IMR-90 (cell line): ENCODE results near the gene BEGAIN. TPM values are rescaled to one million over a fixed set of nuclear protein-coding genes. Genes with fewer than 3 reads are reported as not detected.

Experiments used
- ATAC-seq: fragments of 200-7000 bp; cut with Tn5 transposase; 2 replicates; pipeline ENCODE4 v1.9.1; 2020; ENCODE audit warnings: low read depth, mild to moderate bottlenecking, moderate library complexity
- BruUV-seq: library from RNA; stranded (reverse); fragments of 400-500 nt; replicated peaks from 2 replicates; lab custom pipeline; 2021; lab: Mats Ljungman, UMichigan
- CTCF ChIA-PET: fragments of 300-600 bp; formaldehyde crosslinking; extraction: SDS; loops from one replicate; lab custom pipeline; 2021; ENCODE audit warnings: antibody characterized with exemption; lab: Yijun Ruan, JAX
- POLR2A ChIA-PET: fragments of 300-600 bp; sonication (Branson Sonifier 250); formaldehyde crosslinking; loops from one replicate; lab custom pipeline; 2022; ENCODE audit warnings: antibody characterized with exemption; ENCODE audit not compliant: unreplicated experiment; lab: Charles Lee
- DNase-seq: peaks from one replicate; pipeline ENCODE4 v3.0.0; 2013
- H2AFZ ChIP-seq: replicated peaks from 2 replicates; pipeline ENCODE3; 2013; ENCODE audit warnings: low read length, mild to moderate bottlenecking; ENCODE audit not compliant: poor library complexity
- H2AK5ac ChIP-seq: 2 replicates; pipeline ENCODE4 v1.6.1; 2013; ENCODE audit warnings: low read depth, low read length, inconsistent platforms
- H2AK9ac ChIP-seq: replicated peaks from 2 replicates; pipeline ENCODE3; 2013; ENCODE audit warnings: mild to moderate bottlenecking, low read depth, low read length, moderate library complexity; ENCODE audit not compliant: poor library complexity
- H2BK120ac ChIP-seq: 2 replicates; pipeline ENCODE4 v1.6.1; 2013; ENCODE audit warnings: low read depth, low read length, inconsistent platforms
- H2BK15ac ChIP-seq: 3 replicates; pipeline ENCODE4 v1.6.1; 2013; ENCODE audit warnings: low read depth, low read length, inconsistent platforms
- H2BK20ac ChIP-seq: 2 replicates; pipeline ENCODE4 v1.6.1; 2013; ENCODE audit warnings: low read depth, mild to moderate bottlenecking, inconsistent platforms, low read length, moderate library complexity
- H2BK5ac ChIP-seq: 2 replicates; pipeline ENCODE4 v1.6.1; 2013; ENCODE audit warnings: mild to moderate bottlenecking, low read depth, low read length, inconsistent platforms; ENCODE audit not compliant: poor library complexity, severe bottlenecking
- H3K14ac ChIP-seq: replicated peaks from 2 replicates; pipeline ENCODE4 v1.6.1; 2013; ENCODE audit warnings: low read depth, low read length, inconsistent platforms
- H3K18ac ChIP-seq: 2 replicates; pipeline ENCODE4 v1.6.1; 2013; ENCODE audit warnings: low read depth, low read length, control low read depth
- H3K23ac ChIP-seq: 2 replicates; pipeline ENCODE4 v1.6.1; 2013; ENCODE audit warnings: low read depth, low read length, inconsistent platforms
- H3K27ac ChIP-seq: 2 replicates; pipeline ENCODE4 v1.5.1; 2013; ENCODE audit warnings: mild to moderate bottlenecking, control low read depth, low read length; ENCODE audit not compliant: insufficient read depth
- H3K27me3 ChIP-seq: 2 replicates; pipeline ENCODE4 v1.6.1; 2013; ENCODE audit warnings: low read length; ENCODE audit not compliant: control insufficient read depth, insufficient read depth
- H3K36me3 ChIP-seq: 2 replicates; pipeline ENCODE4 v1.6.1; 2013; ENCODE audit warnings: low read length, mixed read lengths; ENCODE audit not compliant: control insufficient read depth, insufficient read depth
- H3K4ac ChIP-seq: 2 replicates; pipeline ENCODE4 v1.6.1; 2013; ENCODE audit warnings: low read depth, low read length, inconsistent platforms
- H3K4me1 ChIP-seq: 2 replicates; pipeline ENCODE4 v1.6.1; 2013; ENCODE audit warnings: low read length, mixed read lengths; ENCODE audit not compliant: control insufficient read depth, insufficient read depth
- H3K4me2 ChIP-seq: 2 replicates; pipeline ENCODE4 v1.6.1; 2013; ENCODE audit warnings: low read depth, mild to moderate bottlenecking, control low read depth, low read length, moderate library complexity
- H3K4me3 ChIP-seq: 2 replicates; pipeline ENCODE4 v1.5.1; 2013; ENCODE audit warnings: low read depth, mild to moderate bottlenecking, control low read depth, low read length, moderate library complexity; ENCODE audit not compliant: insufficient read depth
- H3K56ac ChIP-seq: 2 replicates; pipeline ENCODE4 v1.6.1; 2013; ENCODE audit warnings: low read length, inconsistent platforms; ENCODE audit not compliant: insufficient read depth; ENCODE audit errors: extremely low read depth
- H3K79me1 ChIP-seq, 2 experiments: 2 replicates each; pipeline ENCODE4 v1.6.1; 2013; ENCODE audit warnings: low read length in 2 of 2, inconsistent platforms in 1 of 2, low read depth in 1 of 2
- H3K9ac ChIP-seq: 2 replicates; pipeline ENCODE4 v1.6.1; 2013; ENCODE audit warnings: low read depth, low read length, control low read depth
- H3K9me1 ChIP-seq: 2 replicates; pipeline ENCODE4 v1.6.1; 2013; ENCODE audit warnings: low read length, inconsistent platforms; ENCODE audit not compliant: insufficient read depth
- H3K9me3 ChIP-seq: 2 replicates; pipeline ENCODE4 v1.6.1; 2013; ENCODE audit warnings: low read length; ENCODE audit not compliant: control insufficient read depth, insufficient read depth
- H4K20me1 ChIP-seq: 2 replicates; pipeline ENCODE4 v1.6.1; 2013; ENCODE audit warnings: low read length, inconsistent platforms; ENCODE audit not compliant: insufficient read depth
- H4K5ac ChIP-seq: 2 replicates; pipeline ENCODE4 v1.6.1; 2013; ENCODE audit warnings: mild to moderate bottlenecking, low read depth, low read length, control low read depth
- H4K8ac ChIP-seq, 2 experiments: 2 replicates each; pipeline ENCODE4 v1.6.1; 2013; ENCODE audit warnings: low read depth in 2 of 2, low read length in 2 of 2, control low read depth in 1 of 2, inconsistent platforms in 1 of 2
- H4K91ac ChIP-seq: 2 replicates; pipeline ENCODE4 v1.6.1; 2013; ENCODE audit warnings: low read depth, low read length, inconsistent platforms; ENCODE audit not compliant: insufficient read depth
- CEBPB ChIP-seq: IDR thresholded peaks from 2 replicates; pipeline ENCODE4 v1.6.1; 2012; ENCODE audit warnings: low read depth, low read length, improper control_type of control experiment
- CHD1 ChIP-seq: IDR thresholded peaks from 2 replicates; pipeline ENCODE4 v1.6.1; 2012; ENCODE audit warnings: low read depth, low read length, improper control_type of control experiment
- CTCF ChIP-seq: conservative IDR thresholded peaks from 2 replicates; pipeline ENCODE4 v1.5.1; 2012; ENCODE audit warnings: mild to moderate bottlenecking, low read depth, low read length, improper control_type of control experiment
- ELK1 ChIP-seq: fragments of 150-350 bp; IDR thresholded peaks from 2 replicates; pipeline ENCODE4 v1.6.1; 2016; ENCODE audit warnings: low read depth, mild to moderate bottlenecking, low read length, moderate library complexity, borderline replicate concordance
- FOS ChIP-seq: fragments of 150-350 bp; IDR thresholded peaks from 2 replicates; pipeline ENCODE4 v1.6.1; 2016; ENCODE audit warnings: low read depth, low read length
- MAFK ChIP-seq: IDR thresholded peaks from 2 replicates; pipeline ENCODE4 v1.6.1; 2012; ENCODE audit warnings: low read depth, low read length, improper control_type of control experiment
- MXI1 ChIP-seq: IDR thresholded peaks from 2 replicates; pipeline ENCODE4 v1.6.1; 2012; ENCODE audit warnings: low read depth, mild to moderate bottlenecking, low read length, moderate library complexity, borderline replicate concordance
- NFE2L2 ChIP-seq: fragments of 150-350 bp; IDR thresholded peaks from 2 replicates; pipeline ENCODE4 v1.6.1; 2016; ENCODE audit warnings: low read depth, mild to moderate bottlenecking, low read length
- POLR2A ChIP-seq: IDR thresholded peaks from 2 replicates; pipeline ENCODE4 v1.6.1; 2012; ENCODE audit warnings: mild to moderate bottlenecking, low read depth, low read length
- RAD21 ChIP-seq: IDR thresholded peaks from 2 replicates; pipeline ENCODE4 v1.6.1; 2012; ENCODE audit warnings: low read length, improper control_type of control experiment
- RCOR1 ChIP-seq: IDR thresholded peaks from 2 replicates; pipeline ENCODE4 v1.6.1; 2012; ENCODE audit warnings: mild to moderate bottlenecking, low read length, improper control_type of control experiment; ENCODE audit not compliant: insufficient replicate concordance
- RFX5 ChIP-seq: IDR thresholded peaks from 2 replicates; pipeline ENCODE4 v1.8.0; 2012; ENCODE audit warnings: low read depth, mild to moderate bottlenecking, low read length, moderate library complexity
- SMC3 ChIP-seq: fragments of 150-350 bp; IDR thresholded peaks from 2 replicates; pipeline ENCODE4 v1.6.1; 2016; ENCODE audit warnings: low read depth, mild to moderate bottlenecking, antibody characterized with exemption, low read length, moderate library complexity
- USF2 ChIP-seq: fragments of 150-350 bp; IDR thresholded peaks from 2 replicates; pipeline ENCODE4 v1.6.1; 2017; ENCODE audit warnings: mild to moderate bottlenecking, antibody characterized with exemption, low read length, low read depth
- WGBS, 2 experiments: methylation state at CpG; one replicate each; pipeline versions ENCODE4 v1.1.5 to v1.1.7; 2013; ENCODE audit warnings: missing lambda C conversion rate in 2 of 2; ENCODE audit not compliant: insufficient read length in 1 of 2; ENCODE audit errors: extremely low coverage in 2 of 2; 5-methylcytosine and 5-hydroxymethylcytosine counted together
- dilution Hi-C: fragments of 300-500 bp; cut with HindIII; formaldehyde crosslinking; loops from one replicate; pipeline ENCODE4 v1.14.3; 2018; ENCODE audit warnings: low sequenced_read_pairs; ENCODE audit not compliant: unreplicated experiment
- in situ Hi-C: fragments of 300-500 bp; cut with MboI; formaldehyde crosslinking; loops from 3 replicates; pipeline ENCODE4 v1.14.3; 2019; ENCODE audit warnings: low sequenced_read_pairs, inconsistent platforms, mixed read lengths
- intact Hi-C: fragments of 100-400 bp; cut with micrococcal nuclease; formaldehyde crosslinking; loops from 2 replicates; pipeline ENCODE4 v1.10.0; 2022
- polyA plus RNA-seq, 3 experiments: library from polyadenylated mRNA; depleted of rRNA; stranded (reverse); fragments of >200 nt; gene quantifications; 2 replicates each; pipeline ENCODE4 v1.2.3, GENCODE V29; 2012; ENCODE audit warnings: low replicate concordance in 1 of 3
- total RNA-seq: library from RNA; depleted of rRNA; stranded (reverse); fragments of >200 nt; gene quantifications from 2 replicates; pipeline ENCODE4 v1.2.3, GENCODE V29; 2012

BEGAIN gene
- total and polyA plus RNA-seq, 2 of the 4 experiments (the other 2 are of a cell fraction) = 0.18 to 0.99 TPM

- no TSS peak for BruUV-seq
- H3K9ac ChIP-seq = no peak overlapping the region
- no peaks in the 10 kb centered on the region for H3K79me1 ChIP-seq
- no peaks in the 10 kb centered on the region for H3K4me1 ChIP-seq
- H2BK5ac ChIP-seq = no peak overlapping the region
- H4K91ac ChIP-seq = no peak overlapping the region
- intact Hi-C loops = no loop called here
- in situ Hi-C loops = no loop called here
- H2BK120ac ChIP-seq = no peak overlapping the region
- ATAC-seq (no peak), DNase-seq (no peak)
- no peak overlapping the region for H3K4ac ChIP-seq
- TF ChIP-seq SMC3 (no peak), RAD21 (no peak), RCOR1 (no peak), NFE2L2 (no peak), CHD1 (no peak), ELK1 (no peak), RFX5 (no peak), MAFK (no peak), CTCF (no peak), POLR2A (no peak), MXI1 (no peak), FOS (no peak), USF2 (no peak), CEBPB (no peak)
- no peak overlapping the region for H4K8ac ChIP-seq
- no peak overlapping the region for H3K27ac ChIP-seq
- H3K9me1 ChIP-seq = no peaks in the 10 kb centered on the region
- WGBS, 2 experiments = no CpG with 5 or more reads among the region's 23 CpGs
- no peak overlapping the region for H3K4me3 ChIP-seq
- ChIA-PET CTCF (no interaction called here), POLR2A (no interaction called here)
- no peaks in the 10 kb centered on the region for H3K36me3 ChIP-seq
- H3K4me2 ChIP-seq = no peak overlapping the region
- H3K23ac ChIP-seq = no peak overlapping the region
- no peak overlapping the region for H3K56ac ChIP-seq
- H4K5ac ChIP-seq = no peak overlapping the region
- H4K20me1 ChIP-seq = no peaks in the 10 kb centered on the region
- H3K18ac ChIP-seq = no peak overlapping the region
- dilution Hi-C loops = no loop called here
- H3K14ac ChIP-seq = no peak overlapping the region
- H2AFZ ChIP-seq = no peak overlapping the region
- no peak overlapping the region for H2BK20ac ChIP-seq
- no peak overlapping the region for H2BK15ac ChIP-seq
- no peak overlapping the region for H2AK9ac ChIP-seq
- peaks cover 51% of the 10 kb centered on the region for H3K27me3 ChIP-seq
- H3K9me3 ChIP-seq = no peaks in the 10 kb centered on the region
- no peak overlapping the region for H2AK5ac ChIP-seq
Observed at GRCh38 chr14:100585448-100586152, 1.6 kb downstream of the BEGAIN start.
